Body of pancreas (tissue), 4 donors: ENCODE measurements around the gene DNAJC4.

ENCODE experiments used
- CTCF ChIP-seq, 7 experiments: fragments of 450-650 bp in 4 of 7; fragments of 200-600 bp in 3 of 7; sonication (generic) in 3 of 7; IDR thresholded peaks; one replicate each; pipeline ENCODE4 v1.5.1; 2016 to 2019; ENCODE audit warnings: antibody characterized with exemption in 7 of 7
- POLR2A ChIP-seq, 3 donors: fragments of 450-650 bp; IDR thresholded peaks; one replicate each; pipeline ENCODE4 v1.6.1; 2016; ENCODE audit warnings: antibody characterized with exemption in 3 of 3, mild to moderate bottlenecking in 2 of 3

GRCh38 chr11:64261556-64262080, 31.3 kb downstream of the DNAJC4 start:
- TF ChIP-seq CTCF (IDR thresholded peaks at IDR 0.05) (no peak), POLR2A (IDR thresholded peaks at IDR 0.05) (no peak)
